Lower leg skin (tissue), 3 donors: ENCODE measurements around the gene RASA4.
"Not testable (repeated sequence)": the region's sequence is repeated elsewhere in the genome, so short reads cannot be mapped to it uniquely, and the experiment has no call there.

Experiments
- POLR2A ChIP-seq, 2 donors: fragments of 450-650 bp; IDR thresholded peaks; one replicate each; pipeline ENCODE4 v1.6.1; 2016 to 2017; ENCODE audit warnings: antibody characterized with exemption in 2 of 2, mild to moderate bottlenecking in 1 of 2, moderate library complexity in 1 of 2
- TF ChIP-seq, protein P1 (sequence below), 3 donors: fragments of 450-650 bp; IDR thresholded peaks; one replicate each; pipeline ENCODE4 v1.5.1; 2016; ENCODE audit warnings: antibody characterized with exemption in 3 of 3, mild to moderate bottlenecking in 3 of 3, moderate library complexity in 2 of 3

DNA sequence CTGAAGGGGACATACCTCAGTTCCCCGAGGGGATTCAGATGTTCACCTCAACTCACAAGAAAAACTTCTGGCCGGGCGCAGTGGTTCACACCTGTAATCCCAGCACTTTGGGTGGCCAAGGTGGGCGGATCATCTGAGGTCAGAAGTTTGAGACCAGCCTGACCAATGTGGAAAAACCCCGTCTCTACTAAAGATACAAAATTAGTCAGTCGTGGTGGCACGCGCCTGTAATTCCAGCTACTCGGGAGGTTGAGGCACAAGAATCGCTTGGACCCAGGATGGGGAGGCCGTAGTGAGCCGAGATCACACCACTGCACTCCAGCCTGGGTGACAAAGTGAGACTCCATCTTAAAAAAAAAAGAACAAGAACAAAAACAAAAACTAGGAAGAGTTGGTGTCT, 71.3 kb downstream of the RASA4 start:
- TF ChIP-seq POLR2A (IDR thresholded peaks at IDR 0.05), result not testable (repeated sequence)
- TF ChIP-seq, protein P1, sequence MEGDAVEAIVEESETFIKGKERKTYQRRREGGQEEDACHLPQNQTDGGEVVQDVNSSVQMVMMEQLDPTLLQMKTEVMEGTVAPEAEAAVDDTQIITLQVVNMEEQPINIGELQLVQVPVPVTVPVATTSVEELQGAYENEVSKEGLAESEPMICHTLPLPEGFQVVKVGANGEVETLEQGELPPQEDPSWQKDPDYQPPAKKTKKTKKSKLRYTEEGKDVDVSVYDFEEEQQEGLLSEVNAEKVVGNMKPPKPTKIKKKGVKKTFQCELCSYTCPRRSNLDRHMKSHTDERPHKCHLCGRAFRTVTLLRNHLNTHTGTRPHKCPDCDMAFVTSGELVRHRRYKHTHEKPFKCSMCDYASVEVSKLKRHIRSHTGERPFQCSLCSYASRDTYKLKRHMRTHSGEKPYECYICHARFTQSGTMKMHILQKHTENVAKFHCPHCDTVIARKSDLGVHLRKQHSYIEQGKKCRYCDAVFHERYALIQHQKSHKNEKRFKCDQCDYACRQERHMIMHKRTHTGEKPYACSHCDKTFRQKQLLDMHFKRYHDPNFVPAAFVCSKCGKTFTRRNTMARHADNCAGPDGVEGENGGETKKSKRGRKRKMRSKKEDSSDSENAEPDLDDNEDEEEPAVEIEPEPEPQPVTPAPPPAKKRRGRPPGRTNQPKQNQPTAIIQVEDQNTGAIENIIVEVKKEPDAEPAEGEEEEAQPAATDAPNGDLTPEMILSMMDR (IDR thresholded peaks at IDR 0.05), result not testable (repeated sequence)
